NCI-H128 (cell line): ENCODE results near the gene GLIS1.

Source experiments
- DNase-seq: peaks from one replicate; lab custom pipeline; 2025; ENCODE audit not compliant: unreplicated experiment; lab: John Stamatoyannopoulos, UW

GLIS1 gene

DNA sequence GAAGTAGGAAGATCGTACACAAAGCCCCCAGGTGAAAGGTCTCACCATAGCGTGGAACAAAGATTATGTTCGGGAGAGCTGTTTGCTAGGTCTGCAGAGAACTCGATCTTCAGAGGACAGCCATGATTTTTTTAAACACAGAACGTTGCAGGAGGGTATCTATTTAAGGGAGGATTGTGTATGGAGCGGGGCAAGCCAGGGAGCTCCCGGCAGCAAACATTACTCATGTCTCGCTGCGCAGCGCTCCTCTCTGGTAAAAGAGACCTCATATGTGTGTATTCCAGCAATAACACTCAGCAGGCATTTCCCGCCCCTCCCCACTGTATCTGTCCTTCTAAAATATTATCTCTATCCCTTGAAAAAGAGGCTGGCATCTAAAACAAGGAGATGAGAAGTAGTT, 2.7 kb downstream of the GLIS1 start:
- DNase-seq = no peak

DNA sequence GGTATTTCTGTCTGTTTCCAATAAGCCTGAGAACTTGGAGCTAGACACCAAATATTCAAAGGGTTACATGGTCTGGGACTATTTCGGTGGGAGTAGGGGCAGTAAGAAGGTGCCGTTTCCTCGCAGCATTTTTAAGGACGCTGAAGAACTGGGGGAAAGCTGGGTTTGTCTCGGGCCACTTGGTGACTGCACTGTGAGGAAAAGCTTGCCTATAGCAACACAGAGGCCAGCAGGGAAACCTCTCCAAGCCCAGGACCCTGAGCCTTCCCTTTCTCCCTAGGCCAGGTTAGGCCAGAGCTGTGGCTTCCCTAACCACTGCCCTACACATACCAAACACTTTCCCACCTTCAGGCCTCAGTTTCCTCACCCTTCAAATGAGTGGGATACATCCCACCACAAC, 3.3 kb downstream of the GLIS1 start:
- no peak for DNase-seq

DNA sequence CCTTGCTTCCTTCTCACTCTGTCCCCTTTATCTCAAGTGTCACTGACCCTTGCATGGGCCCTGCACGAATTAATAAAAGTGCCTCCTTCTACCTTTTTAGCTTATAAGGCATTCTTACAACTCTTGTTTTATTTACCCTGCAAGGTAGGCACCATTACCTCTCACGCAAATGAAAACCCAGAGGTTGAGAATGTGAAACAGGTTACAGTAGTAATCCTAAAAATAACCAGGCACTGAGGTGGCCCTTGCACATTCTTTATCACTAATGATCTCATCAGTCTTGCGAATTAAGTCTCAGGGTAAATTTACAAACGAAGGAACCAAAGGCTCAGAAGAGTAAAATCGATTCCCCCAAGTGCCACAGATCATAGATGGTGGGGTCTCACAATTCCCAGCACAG, 3.7 kb downstream of the GLIS1 start:
- DNase-seq = no peak

DNA sequence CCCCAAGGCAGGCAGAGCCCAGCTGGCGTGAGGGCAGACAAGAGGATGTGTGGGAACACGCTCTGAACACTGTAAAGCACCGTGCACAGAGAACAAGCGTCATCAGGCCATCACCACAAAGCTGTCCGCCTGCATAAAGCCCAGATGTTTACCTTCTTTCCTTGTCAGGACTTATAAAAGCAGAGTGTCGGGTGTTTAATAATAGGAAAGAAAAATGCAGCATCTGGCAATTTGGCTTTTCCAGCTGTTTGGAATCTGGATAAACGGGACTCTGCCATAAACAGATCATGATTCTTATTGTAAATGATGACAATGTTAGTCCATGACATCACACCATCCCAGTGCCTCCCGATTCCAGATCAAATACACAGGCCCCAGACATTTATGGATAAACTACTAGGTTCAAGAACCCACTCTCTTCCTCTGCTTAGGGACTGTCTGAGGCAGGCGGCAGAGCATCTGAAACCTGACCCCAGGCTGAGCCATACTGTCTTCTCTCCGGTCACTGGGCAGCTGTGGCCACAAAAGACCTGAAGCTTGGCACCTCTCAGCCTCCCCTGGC, 4.2 kb downstream of the GLIS1 start:
- no peak for DNase-seq

DNA sequence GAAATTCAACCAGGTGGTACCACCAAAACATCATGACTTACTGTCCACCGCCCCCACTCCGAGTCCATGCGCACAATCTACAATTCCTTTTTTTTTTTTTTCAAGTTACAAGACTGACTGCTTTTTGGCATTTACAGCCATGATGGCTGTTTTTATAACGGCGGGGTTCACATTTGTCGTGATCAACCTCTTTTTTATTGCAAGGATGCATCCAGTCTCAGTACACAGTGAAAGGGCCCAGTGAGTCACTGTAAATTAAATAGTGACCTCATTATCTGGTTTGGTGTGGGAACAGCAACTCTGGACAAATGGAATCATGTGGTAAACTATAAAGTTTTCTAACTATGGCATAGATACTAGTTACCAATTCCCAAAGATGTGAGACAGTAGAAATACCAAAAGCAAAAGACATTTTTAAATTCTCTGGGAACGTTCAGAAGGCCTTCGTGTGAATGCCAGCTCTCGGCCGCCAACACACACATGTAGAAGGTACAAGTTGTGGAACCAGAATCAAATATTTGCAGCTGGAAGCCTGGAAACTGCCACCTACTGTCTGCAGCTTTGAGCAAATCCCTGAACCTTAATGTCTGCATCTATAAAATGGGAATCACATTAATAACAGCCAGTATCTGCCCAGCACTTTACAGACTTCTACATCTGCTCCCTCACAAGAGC, 4.9 kb downstream of the GLIS1 start:
- DNase-seq = no peak

DNA sequence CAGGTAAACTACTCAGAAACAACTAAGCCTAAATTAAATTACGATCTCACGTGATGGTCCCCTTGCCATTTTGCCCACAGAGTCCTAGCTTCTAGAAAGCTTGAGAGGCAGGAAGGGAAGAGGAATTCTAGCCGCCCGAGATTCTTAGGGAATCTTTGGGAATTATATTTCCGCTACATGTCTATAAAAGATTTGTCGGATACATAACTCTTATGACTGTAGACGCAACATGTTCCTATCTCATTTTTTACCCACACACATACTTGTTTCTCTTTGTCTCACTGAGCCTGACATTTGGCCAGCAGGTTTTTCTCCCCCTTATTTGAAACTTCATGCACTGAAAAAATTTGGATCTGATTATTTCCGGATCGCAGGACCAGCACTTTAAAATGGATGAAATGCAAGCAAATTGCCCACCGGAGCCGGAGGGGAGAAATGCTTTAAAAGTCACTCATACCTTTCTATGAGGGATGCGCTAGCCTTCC, 5.5 kb downstream of the GLIS1 start:
- DNase-seq = no peak

DNA sequence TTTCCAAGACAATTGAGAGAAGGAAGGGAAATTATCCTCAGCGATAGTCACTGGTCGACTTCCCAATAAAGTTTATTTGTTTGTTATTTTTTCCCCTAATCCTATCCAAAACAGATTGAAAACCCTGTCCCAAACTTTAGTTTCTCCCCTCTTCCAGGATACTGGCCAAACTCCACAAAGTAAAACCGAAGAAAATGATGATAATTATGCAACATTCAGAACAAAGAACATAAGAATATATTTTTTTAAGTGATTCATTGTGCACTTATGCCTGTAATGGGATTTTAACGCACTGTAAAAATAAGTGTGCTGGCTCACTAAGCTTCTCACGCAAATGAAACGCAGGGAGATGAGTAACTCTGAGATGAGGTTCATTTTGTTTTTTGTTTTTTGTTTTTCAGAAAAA, 6.0 kb downstream of the GLIS1 start:
- no peak for DNase-seq

DNA sequence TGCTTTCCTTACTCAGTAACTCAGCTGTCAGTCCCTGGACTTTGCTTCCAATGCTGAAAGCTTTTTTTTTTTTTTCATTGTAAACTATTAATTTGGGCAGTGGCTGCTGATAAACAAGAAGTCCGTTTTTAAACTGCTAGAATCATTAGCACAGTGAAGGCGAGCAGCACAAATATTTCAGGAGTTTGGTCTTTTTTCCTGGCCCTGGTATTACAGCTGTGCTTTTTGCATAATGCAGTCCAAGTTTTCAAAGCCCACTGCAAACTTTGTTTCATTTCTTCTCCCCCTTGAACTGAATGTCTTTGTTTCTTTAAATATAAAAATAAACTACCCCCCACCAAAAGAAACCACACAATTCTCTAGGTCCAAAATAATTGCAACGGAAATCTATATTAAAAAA, 6.6 kb downstream of the GLIS1 start:
- DNase-seq = no peak

DNA sequence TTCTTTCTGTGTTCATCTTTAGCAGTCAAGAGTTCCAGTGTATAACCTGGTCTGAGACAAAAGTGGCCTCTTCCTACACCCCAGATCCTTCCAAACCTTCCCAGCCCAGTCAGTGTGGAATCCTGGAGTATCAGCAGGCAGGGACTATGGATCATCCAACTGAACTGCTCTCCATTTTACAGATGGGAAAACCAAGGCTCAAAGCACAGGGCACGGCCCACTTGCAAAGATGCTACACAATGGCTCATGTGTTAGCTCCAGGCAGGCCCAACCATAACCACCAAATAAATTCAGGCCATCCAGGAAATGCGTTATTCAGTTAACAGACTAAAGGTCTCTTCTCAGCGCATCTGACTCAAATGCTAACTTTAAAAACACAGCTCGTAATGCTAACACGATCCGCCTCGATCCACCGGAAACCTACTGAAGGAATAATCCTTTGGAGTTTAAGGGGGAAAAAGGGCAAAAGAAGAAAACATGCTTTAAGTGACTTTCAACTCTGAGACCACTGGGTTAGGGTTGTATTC, 7.1 kb downstream of the GLIS1 start:
- no peak for DNase-seq

DNA sequence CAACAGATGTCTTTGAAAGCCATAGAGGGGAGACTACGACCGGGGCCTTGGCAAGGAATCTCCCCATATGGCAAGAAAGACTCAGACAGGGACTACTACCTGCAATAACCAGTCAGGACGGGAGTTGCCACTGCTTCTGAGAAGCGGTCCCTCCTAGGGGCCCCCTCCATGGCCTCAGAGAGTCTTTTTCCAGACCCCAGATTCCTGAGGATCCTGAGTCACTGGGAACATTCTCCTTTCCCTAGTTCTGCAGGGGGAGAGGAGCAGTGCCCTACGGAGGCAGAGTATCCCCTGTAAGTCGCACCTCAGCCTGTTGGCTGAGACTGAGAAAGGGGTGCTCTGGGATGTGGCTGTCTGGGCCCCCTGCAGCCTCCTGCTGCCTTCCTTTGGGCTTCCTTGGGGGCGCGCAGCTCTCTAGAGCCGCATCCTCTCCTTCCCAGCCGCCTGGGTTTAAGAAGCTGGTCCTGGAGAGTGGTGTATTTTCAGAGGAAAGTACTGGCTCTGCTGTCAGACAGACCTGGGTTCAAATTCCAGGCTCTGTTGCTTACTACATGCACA, 7.8 kb downstream of the GLIS1 start:
- DNase-seq = no peak

DNA sequence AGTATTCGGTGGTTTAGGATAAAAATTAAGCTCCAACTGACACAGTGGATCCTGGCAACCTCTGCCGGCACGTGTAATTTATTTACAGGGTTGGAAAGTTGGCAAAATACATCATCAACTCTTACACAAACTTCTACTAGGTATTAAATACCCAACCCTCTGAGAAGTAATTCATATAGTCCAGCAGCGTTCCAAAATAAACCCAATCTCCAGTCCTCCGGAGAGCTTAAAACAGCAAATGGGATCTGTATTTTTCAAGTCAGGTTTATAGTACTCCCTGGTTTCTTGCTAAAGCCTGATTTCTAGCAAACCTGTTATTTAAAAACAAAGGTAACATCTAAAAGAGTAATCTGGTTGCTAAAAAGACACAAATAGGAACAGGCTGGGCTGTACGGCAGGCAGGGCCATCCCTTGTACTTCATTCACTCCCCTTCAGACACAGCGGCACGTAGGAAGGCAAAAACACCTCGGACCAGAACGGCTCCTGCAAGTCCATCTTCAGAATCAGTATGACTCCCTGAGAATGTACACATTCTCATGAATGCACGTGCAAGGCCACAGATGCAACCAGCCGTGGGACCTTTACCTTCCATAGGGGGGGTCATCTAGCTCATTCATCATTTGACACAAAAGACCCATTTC, 8.6 kb downstream of the GLIS1 start:
- no peak for DNase-seq

DNA sequence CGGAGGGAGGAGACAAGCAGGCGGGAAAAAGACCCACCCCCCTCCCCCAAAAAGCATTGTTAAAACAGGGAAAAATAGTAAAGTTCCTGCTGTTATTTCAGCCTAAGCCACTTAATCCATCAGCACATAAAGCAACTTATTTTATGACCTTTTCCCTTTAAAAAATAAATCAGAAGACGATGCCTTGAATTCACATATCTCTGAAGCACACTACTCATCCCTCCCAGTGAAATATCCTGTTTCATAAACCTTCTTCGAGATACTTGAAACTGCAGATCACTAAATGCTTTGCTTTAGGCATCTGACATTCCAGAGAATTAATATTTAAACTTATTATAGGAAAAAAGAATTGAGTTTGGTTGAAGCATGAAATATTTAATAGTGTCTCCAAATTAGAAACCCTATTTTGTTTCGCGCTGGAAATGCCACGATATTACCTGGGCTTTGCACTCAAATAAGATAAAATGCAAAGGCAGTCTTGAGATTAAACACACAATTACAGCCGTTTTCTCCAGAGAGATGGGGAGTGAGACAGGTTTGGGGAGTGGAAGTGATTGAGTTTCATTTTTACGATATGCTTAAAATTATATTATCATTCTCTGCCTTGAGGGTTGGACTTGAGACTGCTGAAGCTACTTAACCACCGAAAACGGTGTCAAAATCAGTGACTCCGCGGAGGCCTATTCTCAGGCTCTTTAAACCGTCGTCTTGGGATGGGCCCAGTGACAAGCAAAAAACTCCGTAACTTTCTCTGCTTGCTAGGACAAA, 9.3 kb downstream of the GLIS1 start:
- DNase-seq = no peak

DNA sequence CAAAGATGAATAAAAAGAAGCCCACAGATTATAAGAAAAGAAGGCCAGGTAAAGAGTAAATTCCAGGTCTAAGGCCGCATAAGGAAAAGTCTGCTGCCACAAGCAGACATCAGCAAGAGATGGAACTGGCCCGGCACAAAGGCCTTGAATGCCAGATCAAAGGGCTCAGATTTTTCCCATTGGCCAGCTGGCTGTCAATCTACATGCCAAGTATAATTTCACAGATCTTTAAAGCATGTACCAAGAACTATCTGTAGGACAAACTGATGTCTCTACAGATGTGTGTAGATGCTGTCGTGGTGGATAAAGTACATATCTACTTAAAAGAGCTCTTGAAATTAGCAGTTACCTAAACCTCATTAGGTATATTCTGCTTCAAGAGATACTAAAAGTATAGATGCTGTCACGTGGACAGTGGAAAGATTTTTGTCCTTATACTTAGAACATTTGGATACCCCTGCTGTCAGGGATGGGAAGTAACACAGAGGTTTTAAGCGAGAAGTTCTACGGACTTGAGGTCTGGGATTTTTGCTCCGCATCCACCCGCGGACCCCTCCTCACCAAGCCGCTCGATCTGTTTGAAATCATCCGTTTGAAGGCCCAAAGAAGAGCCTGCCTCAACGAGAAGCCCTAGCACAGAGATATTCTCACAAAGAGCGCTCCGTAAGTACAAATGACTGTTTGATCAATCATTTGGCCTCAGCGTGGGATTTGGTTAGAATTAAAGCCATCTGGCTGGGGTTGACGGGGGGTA, 10.1 kb downstream of the GLIS1 start:
- DNase-seq = no peak

DNA sequence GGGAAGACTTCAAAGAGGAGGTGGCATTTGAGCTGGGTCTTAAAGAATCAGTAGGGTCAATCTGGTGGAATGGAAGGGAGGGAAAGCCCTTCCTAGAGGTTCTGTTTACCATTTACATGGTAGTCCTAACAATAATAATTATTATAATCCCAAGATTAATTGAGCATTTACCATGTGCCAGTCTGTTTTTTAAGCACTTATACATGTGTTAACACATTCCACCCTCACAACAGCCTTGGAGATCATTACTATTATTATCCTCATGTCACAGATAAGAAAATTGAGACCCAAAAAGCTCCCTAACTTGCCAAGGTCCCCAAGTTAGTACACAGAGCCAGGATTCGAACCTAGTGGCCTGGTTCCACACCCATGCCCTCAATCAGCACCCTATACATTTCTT, 10.8 kb downstream of the GLIS1 start:
- no peak for DNase-seq

DNA sequence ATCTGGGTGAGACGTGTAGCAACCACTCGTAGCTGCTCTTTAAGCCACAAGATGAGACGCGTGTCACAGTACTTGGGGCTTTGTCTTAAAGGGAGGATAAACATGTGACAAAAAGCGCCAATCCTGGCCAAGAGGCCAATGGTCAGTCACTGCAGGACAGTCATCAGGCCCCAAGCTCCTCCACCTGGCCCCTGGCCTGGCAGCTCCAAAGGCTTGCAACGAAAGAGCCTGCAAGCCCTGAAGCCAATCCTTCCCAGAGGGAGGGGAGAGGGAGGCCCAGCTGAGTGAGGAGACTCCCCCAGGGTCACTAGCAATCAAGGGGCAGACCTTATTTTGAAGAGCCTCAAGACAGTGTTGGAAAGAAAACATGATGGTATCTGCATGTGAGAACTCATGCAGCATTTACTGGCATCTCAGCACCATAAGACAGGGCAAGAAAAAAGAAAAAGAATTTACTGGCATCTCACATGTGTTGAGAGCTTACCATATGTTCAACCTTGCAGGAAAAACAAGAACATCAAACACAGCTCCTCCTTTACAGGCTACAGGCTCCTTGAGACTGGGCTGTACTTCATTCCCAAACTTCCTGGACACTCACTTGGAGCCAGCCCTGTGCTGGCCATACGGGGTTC, 11.4 kb downstream of the GLIS1 start:
- DNase-seq = no peak

DNA sequence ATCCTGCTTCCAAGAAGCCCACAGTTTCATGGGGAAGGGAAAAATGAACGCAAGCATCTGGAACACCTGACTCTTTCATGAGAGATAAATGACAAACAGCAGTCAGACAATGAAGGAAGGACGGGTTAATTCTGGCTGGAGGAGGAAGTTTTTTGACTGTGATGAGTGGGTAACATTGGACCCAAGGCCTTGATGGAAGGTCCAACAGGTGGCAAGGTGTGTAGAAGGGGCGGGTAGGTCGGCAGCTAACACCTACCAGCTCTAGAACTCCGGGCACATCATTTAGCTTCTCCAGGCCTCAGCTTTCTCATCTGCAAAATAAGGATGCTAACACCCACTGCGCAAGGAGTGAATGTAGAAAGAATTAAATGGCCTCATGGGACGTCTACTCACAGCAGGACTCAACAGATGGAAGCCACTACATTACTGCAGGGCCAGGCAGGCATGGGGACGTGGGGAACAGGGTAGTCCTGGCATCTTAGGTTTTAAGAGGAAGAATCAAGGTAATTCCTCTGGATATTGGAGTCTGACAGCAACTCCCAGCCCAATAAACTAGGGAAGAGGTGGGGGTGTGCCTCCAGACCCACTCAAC, 12.9 kb downstream of the GLIS1 start:
- no peak for DNase-seq

DNA sequence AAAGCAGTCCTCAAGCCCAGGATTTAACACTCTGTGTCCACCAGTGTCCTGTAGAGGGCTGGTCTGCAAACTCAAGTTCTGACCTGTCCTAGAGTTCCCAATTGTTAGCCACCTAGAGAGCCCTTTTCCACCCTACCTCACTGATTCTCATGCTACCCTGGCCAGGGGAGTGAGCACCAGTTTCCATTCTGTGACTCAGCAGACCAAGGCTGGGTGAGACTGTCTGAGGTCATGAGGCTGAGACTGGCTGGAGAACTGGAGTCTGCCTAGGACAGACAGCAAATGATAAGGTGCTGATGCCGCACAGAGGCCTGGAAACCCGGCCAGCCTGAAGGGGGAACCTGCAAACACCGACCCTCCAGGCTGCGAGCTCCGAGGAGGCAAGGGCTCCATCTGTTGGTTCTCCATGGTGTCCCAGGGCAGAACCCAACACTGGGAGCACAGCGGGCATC, 13.7 kb downstream of the GLIS1 start:
- DNase-seq = no peak

DNA sequence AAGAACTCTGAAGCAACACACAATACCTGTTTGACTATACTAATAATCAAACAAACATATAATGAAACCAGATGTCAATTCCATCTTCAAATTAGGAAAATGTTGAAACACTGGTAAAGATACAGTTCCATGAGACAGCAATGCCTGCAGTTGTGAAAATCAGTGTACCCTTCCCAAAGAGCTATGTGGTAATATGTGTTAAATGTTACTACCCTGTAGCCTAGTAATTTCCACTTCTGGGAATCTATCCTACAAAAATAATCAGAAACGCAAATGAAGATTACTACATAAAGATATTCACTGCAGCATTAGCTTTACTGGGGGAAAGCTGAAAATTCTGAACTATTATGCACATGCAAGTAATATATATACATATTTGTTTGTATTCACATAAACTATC, 16.9 kb downstream of the GLIS1 start:
- no peak for DNase-seq

DNA sequence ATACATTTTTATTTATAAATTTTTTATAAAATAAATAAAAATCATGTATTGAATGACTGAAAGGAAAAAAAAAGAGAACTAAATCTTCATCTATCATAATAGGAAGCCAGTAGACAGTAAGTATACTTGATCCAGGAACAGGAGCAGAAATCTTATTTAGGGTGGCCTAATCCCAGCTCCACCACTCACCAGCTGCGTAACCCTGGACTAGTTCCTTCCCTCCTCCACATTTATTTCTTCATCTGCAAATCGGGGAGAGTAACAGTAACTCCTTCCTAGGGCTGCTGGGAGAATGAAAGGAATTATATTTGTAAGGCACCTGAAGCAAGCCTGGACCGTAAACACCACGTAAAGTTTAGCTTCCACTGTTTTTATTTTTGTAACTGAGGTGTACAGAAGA, 17.9 kb downstream of the GLIS1 start:
- DNase-seq = no peak

DNA sequence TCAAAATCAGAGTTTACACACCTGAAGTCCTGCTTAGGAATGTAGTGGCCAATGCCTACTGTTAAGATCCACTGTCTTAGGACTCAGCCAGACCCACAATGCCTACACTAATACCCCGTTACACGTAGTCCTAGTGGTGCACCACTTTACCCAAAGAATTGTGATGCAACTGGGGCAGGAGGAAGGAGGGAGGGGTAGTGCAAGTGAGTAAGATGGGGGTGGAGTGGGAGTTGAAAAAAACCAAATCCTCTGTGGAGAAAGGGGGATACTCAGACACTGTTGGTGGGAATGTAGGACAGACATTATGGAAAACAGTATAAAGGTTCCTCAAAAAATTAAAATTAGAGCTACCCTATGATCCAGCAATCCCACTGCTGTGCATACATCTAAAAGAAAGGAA, 19.5 kb downstream of the GLIS1 start:
- DNase-seq = no peak
